ENCODE measurements around the gene CEP89.
"Not testable (repeated sequence)": the region's sequence is repeated elsewhere in the genome, so short reads cannot be mapped to it uniquely, and the experiment has no call there.

DNA sequence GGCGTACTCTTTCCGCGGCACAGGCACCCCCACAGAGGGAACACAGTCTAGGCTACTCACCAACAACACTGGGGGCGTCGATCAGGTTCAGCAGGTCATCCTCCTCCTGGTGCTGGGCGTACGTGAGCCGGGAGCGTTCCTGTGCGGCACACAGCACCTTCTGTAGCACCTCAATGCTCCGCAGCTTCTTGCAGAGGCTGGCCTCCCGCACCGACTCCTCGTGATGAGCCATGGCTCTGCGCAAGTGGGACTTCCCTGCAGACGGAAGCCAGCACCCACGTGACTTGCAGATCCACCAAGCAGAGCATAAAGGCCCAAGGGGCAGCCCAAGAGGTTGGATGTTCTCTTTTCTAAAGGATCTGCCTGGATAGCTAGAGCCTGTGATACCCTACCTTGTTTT lies 24.2 kb upstream of the CEP89 start:
- TF ChIP-seq EZH2phosphoT487 (IDR thresholded peaks at IDR 0.05; ENCODE audit: borderline replicate concordance, low read length) = not testable (repeated sequence)
- TF ChIP-seq, protein P1, sequence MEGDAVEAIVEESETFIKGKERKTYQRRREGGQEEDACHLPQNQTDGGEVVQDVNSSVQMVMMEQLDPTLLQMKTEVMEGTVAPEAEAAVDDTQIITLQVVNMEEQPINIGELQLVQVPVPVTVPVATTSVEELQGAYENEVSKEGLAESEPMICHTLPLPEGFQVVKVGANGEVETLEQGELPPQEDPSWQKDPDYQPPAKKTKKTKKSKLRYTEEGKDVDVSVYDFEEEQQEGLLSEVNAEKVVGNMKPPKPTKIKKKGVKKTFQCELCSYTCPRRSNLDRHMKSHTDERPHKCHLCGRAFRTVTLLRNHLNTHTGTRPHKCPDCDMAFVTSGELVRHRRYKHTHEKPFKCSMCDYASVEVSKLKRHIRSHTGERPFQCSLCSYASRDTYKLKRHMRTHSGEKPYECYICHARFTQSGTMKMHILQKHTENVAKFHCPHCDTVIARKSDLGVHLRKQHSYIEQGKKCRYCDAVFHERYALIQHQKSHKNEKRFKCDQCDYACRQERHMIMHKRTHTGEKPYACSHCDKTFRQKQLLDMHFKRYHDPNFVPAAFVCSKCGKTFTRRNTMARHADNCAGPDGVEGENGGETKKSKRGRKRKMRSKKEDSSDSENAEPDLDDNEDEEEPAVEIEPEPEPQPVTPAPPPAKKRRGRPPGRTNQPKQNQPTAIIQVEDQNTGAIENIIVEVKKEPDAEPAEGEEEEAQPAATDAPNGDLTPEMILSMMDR (IDR thresholded peaks at IDR 0.05; ENCODE audit: low read depth, low read length, poor library complexity, severe bottlenecking) = not testable (repeated sequence)

Data from DOHH2 (cell line).